ENCODE measurements around the gene ZBTB12.

DNA sequence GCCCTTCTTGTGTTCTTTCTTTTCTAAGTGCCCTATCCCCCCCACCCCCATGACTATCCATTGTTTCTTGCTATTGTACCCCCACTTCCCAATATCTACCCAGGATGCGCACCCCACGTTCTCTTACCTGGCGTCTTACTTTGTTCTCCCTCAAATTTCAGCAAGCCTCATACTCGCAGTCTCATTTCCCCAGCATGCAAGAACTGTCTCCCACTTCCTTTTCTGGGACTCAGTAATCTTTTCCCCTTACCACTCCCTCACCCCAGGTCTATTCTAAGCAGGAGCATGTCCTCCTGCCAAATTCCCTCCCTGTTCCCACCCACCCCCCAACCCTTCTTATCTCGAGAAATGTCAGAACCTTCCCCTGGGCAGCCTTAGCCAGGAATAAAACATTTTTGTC is 2.7 kb downstream of the ZBTB12 start:
- TF ChIP-seq, protein P1, sequence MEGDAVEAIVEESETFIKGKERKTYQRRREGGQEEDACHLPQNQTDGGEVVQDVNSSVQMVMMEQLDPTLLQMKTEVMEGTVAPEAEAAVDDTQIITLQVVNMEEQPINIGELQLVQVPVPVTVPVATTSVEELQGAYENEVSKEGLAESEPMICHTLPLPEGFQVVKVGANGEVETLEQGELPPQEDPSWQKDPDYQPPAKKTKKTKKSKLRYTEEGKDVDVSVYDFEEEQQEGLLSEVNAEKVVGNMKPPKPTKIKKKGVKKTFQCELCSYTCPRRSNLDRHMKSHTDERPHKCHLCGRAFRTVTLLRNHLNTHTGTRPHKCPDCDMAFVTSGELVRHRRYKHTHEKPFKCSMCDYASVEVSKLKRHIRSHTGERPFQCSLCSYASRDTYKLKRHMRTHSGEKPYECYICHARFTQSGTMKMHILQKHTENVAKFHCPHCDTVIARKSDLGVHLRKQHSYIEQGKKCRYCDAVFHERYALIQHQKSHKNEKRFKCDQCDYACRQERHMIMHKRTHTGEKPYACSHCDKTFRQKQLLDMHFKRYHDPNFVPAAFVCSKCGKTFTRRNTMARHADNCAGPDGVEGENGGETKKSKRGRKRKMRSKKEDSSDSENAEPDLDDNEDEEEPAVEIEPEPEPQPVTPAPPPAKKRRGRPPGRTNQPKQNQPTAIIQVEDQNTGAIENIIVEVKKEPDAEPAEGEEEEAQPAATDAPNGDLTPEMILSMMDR (IDR thresholded peaks at IDR 0.05), result no peak
- TF ChIP-seq POLR2AphosphoS5 (IDR thresholded peaks at IDR 0.05) (no peak), POLR2A (IDR thresholded peaks at IDR 0.05) (no peak), EP300 (IDR thresholded peaks at IDR 0.05) (no peak)
